Vagina (tissue), 2 donors: ENCODE measurements around the gene TM9SF4.

Experiments
- CTCF ChIP-seq, 3 experiments: fragments of 450-650 bp in 2 of 3; fragments of 200-600 bp in 1 of 3; sonication (generic) in 1 of 3; IDR thresholded peaks; one replicate each; pipeline ENCODE4 v1.5.1; 2017 to 2019; ENCODE audit warnings: antibody characterized with exemption in 3 of 3, mild to moderate bottlenecking in 2 of 3, moderate library complexity in 2 of 3
- POLR2A ChIP-seq, 2 donors: fragments of 450-650 bp; IDR thresholded peaks; one replicate each; pipeline ENCODE4 v1.6.1; 2017; ENCODE audit warnings: antibody characterized with exemption in 2 of 2, mild to moderate bottlenecking in 2 of 2, moderate library complexity in 2 of 2
- POLR2AphosphoS5 ChIP-seq, 2 donors: sonication (generic); formaldehyde crosslinking; IDR thresholded peaks; one replicate each; pipeline ENCODE4 v1.9.0; 2017; ENCODE audit warnings: antibody characterized with exemption in 2 of 2, mild to moderate bottlenecking in 2 of 2, low read depth in 1 of 2; ENCODE audit not compliant: insufficient read depth in 1 of 2

GRCh38 chr20:32189691-32190615 is 80.4 kb downstream of the TM9SF4 start:
- TF ChIP-seq CTCF (IDR thresholded peaks at IDR 0.05) (no peak), POLR2AphosphoS5 (IDR thresholded peaks at IDR 0.05; ENCODE audit: insufficient read depth in 1 of 2, low read depth in 1 of 2) (peak in 1 of 2 donors; percentile 10), POLR2A (IDR thresholded peaks at IDR 0.05) (no peak)
